HG02571 (cell line): ENCODE measurements around the gene NEU4.
"Not testable (repeated sequence)": the region's sequence is repeated elsewhere in the genome, so short reads cannot be mapped to it uniquely, and the experiment has no call there.

Experiments
- ATAC-seq: cut with Tn5 transposase; IDR thresholded peaks from one replicate; pipeline ENCODE4 v1.9.1; 2021; ENCODE audit warnings: mild to moderate bottlenecking, moderate library complexity; ENCODE audit not compliant: unreplicated experiment

Gene NEU4, protein sequence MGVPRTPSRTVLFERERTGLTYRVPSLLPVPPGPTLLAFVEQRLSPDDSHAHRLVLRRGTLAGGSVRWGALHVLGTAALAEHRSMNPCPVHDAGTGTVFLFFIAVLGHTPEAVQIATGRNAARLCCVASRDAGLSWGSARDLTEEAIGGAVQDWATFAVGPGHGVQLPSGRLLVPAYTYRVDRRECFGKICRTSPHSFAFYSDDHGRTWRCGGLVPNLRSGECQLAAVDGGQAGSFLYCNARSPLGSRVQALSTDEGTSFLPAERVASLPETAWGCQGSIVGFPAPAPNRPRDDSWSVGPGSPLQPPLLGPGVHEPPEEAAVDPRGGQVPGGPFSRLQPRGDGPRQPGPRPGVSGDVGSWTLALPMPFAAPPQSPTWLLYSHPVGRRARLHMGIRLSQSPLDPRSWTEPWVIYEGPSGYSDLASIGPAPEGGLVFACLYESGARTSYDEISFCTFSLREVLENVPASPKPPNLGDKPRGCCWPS

DNA sequence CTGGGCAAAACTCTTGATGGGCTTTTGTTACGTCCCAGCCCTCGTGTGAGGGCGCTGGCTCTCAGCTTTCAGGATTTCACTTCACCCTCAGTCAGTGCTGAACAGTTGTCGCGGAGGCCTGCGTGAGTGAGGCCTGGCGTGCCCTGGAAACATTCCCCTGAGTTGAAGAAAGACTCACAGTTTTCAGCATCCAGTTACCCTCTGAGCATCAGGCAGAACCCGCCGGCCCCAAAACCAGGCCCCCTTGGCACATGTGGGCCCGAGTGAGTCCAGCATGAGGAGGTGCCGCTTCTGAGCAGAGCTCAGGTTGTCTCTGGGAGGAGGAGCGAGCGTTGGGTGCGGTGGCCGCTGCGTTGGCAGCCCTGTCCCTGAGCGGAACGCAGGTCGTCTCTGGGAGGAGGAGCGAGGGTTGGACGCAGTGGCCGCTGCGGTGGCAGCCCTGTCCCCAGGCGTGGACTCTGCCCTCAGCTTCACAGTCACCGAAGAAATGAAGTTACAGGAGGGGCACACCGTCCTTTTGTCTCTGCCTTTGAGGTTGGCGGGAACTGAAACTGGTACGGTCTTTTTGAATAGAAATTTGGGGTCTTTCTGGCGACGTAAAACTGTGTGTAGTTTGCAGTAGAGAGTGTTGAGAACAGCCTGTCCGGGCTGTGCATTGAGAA lies at the start of gene NEU4:
Gene NEU4, plus strand, starts transcription at position 473 of the 662 bp plus-strand sequence. CDS start 5,292 bp downstream, outside the sequence.
- no peak for ATAC-seq

DNA sequence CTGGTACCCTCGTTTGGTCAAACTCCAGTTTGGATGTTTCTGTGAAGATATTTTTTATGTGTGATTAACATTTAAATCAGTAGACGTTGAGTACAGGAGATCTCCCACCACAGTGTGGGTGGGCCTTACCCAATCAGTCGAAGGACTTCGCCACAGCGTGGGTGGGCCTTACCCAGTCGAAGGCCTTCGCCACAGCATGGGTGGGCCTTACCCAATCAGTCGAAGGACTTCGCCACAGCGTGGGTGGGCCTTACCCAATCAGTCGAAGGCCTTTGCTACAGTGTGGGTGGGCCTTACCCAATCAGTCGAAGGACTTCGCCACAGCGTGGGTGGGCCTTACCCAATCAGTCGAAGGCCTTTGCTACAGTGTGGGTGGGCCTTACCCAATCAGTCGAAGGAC lies 49.1 kb upstream of the NEU4 start:
- not testable (repeated sequence) for ATAC-seq

DNA sequence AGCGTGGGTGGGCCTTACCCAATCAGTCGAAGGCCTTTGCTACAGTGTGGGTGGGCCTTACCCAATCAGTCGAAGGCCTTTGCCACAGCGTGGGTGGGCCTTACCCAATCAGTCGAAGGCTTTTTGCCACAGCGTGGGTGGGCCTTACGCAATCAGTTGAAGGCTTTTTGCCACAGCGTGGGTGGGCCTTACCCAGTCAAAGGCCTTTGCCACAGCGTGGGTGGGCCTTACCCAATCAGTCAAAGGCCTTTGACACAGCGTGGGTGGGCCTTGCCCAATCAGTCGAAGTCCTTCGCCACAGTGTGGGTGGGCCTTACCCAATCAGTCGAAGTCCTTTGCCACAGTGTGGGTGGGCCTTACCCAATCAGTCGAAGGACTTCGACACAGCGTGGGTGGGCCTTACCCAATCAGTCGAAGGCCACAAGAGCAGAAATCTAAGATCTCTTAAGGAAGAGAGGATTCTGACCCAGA lies 48.7 kb upstream of the NEU4 start:
- ATAC-seq: no peak

DNA sequence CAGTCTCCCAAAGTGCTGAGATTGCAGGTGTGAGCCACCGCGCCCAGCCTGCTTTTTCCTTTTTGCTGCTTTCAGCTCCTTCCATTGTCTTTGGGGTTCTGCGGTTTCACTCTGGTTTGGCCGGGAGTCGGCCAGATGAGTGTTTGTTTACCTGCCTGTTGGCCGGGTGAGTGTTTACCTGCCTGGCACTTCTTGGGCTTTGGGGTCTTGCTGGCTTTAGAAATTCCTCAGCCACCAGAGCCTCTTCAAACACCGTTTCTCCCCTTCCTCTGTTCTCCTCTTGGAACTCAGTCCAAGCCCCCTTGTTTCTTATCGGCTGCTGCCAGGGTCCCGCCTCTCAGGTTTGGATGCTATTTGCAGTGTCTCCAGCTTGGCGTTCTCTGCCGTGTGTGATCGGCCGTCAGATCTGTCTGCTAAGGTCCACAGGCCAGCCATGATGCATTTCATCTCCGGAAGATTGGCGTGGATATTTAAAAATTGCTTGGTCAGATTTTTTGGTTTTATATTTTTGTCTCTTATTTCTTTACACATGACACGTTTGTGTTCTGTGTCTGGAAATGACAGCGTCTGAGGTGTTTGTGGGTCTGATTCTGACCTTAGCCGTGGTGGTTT lies 46.6 kb upstream of the NEU4 start:
- no peak for ATAC-seq

DNA sequence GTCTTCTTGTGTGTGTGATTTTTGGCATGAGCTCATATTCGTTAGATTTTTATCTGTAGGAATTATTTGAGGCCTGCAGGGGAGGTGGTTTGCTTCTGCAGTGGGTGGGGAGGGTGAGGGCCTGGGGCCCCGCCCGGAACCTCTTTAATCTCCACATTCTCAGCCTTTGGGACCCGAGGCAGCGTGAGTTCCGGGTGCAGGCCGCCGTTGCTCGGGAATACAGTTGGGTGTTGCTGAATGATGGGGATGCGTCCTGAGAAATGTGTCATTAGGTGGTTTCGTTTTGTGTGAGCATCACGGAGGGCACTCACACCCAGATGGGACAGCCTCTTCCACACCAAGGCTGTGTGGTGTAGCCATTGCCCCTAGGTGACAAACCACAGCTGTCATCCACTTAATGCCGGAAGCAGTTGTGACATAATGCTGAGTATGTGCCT lies 46.0 kb upstream of the NEU4 start:
- no peak for ATAC-seq

DNA sequence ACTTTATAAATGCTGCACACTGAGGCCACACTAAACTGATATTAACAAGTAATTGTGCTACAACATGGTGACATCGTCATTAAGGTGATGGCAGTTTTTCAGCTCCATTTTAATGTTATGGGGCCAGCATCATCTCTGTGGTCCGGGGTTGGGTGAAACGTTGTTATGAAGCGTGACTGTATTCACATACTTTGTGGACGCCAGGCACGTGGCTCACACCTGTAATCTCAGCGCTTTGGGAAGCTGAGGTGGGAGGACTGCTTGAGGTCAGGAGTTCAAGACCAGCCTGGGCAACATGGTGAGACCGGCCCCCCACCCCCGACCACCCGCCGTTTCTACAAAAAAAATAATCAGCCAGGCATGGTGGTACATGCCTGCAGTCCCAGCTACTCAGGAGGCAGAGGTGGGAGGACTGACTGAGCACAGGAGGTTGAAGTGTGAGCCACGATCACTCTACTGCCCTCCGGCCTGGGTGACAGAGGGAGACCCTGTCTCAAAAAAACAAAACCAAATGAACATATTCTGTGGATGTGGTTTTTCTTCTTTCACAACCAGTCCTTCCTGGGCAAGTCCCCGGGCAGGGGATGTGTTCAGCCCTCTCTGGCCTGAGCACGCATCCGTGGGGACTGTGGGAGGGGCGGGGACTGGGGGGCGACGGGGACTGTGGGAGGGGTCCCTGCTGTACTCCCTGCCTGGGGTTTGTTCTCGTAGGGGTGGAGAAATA lies 45.3 kb upstream of the NEU4 start:
- ATAC-seq: no peak

DNA sequence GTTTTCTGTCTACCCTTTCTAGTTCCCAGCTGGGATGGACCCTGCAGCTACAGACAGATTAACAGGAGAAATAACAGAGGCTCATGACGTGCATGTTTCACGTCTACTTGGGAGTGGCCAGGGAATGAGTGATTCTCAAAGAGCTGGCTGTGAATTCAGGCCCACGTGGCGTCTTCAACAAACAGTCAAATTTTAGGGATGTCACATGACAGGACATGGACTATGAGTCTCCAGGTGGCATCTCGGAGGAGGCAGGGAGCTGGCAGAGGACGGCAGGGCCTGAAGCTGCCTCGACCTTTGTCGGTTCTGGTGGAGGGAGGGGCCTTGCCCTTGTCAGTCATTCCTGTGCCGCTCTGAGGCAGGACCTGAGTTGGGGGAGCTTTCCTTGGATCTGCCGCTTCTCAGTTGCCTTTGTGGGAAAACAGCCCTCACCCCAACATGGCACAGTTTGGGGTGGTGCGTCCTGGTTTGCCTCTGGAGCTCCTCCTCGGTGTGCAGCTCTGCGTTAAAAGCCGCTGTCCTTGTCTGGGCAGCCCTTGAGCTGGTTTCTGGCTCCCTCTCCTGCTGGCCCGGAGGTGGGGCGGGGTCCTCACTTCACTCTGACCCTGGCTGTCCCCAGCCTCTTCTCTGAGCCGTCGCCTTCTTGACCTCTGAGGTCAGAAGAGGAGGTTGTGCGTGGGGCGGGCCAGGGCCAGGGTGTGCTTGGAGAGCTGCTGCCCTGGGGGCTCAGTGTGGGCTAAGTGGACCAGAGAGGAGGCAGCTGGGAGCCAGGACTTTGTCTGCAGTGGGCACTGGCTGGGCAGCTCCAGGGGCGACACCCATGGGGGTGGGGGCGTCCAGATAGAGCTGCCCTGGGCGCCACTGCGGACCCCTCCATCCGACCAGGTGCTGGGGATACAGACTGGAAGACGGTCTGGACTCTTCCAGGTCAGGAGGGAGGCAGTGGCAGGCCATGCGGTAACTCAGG lies 44.4 kb upstream of the NEU4 start:
- no peak for ATAC-seq

DNA sequence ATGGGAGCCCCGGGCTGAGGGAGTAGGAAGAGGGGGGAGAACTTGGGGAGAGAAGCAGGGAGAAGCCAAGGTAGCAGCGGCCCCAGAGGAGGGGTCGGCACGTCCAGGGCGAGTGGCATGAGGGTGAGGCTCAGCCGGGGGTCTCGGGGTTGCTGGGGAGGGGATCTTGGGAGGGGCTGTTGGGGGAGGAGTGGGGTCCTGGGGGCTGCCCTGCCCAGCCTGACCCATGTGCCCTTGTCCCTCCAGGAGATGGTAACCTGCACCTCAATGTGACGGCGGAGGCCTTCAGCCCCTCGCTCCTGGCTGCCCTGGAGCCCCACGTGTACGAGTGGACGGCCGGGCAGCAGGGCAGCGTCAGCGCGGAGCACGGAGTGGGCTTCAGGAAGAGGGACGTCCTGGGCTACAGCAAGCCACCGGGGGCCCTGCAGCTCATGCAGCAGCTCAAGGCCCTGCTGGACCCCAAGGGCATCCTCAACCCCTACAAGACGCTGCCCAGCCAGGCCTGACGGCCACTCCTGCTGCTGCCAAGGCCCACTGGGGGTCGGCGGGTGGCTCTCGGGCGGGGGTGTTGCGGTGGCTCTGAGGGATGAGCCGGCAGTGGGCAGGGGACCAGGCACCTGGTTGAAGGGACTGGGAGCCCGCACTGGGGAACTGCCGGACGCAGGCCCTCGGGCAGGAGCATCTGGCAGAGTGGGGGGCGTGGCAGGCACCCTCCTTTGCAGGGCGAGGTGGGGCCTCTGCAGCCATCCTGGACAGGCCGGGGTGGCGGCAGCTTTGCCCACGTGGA lies 41.3 kb upstream of the NEU4 start:
- no peak for ATAC-seq

DNA sequence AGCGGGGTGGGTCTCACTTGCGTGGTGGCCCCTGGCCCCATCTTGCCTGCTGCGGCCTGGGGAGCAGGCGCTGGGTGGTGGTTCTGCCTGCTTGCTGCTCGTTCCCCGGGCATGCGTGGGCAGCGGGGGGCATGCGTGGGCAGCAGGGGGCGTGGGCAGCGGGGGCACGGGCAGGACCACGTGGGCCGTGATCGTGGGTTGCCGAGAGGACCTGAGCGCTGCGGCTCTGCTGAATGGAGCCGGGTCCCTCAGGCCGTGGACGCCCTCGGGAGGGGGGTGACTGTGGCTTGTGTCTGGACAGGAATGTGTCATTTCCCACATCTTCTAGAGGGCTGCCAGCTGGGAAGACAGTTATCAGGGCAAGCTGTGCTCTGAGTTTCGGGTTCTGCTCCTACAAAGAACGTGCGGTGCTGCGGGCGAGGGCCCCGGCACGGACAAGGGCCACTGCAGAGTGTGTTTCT lies 40.7 kb upstream of the NEU4 start:
- no peak for ATAC-seq

DNA sequence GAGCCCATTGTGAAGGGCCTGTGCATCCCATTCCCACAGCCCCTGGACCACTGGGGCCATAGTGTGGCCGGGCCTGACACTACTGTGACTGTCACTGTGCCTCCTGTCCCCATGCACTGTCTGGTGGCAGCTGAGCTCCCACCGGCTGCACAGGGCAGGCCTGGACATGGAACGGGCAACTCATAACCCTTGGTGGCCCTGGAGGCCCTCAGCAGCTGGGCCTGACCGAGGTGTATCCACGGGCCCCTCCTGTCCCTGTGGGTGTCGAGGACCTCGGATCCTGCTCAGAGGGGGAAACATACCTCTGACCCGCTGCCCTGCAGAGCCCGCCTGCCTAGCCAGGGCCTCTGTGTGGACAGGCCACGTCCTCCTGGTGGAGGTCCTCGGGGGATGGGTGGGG lies 40.1 kb upstream of the NEU4 start:
- no peak for ATAC-seq

DNA sequence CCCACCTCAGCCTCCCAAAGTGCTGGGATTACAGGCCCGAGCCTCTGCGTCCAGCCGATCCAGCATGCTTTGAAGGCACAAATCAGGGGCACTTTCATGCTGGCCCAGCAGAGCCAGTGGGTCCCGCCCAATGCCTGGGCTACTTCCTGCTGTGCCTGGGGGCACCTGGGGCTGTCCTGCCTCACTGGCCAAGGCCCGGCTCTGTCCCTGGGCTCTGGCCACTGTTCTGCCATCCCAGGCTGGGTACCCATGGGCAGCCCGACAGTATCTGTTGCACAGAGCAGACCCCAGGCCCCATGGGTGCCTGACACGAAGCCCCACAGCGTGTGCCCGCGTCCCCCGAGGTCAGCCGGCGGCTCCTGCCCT lies 39.2 kb upstream of the NEU4 start:
- ATAC-seq: no peak

DNA sequence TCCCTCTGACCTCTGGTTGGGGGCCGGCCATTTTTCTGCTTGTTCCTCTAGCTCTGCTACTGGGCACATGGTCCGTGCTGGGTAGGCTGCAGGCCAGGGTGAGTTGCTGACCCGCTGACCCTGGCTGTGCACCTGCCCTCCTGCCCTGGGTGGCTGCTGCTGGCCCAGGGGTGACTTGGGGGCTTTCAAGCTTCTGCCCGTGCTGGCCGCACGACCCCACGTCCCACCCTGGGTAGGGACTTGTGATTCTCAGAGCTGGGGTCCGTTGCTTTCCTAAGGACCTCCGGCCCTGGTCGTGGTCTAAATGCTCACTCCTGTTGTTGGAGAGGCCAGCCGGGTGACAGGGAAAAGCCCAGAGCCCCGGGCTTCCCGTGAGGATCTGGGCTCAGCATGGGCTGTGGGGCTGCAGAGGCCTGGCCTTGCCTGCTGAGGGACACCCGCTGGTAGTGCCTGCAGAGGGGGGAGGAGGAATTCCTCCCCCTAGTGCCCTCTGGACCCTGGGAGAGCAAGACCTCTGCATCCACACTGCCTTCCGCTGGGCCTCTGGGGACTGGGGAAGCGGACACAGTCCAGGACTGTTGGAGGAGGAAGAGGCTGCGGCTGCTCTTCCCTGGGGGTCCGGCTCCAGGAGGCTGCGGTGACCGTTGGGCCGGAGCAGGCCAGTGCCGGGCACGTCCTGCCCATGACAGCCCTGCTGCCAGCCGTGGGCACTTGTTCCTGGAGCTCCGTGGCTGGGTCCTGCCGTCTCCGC lies 38.6 kb upstream of the NEU4 start:
- ATAC-seq: no peak

DNA sequence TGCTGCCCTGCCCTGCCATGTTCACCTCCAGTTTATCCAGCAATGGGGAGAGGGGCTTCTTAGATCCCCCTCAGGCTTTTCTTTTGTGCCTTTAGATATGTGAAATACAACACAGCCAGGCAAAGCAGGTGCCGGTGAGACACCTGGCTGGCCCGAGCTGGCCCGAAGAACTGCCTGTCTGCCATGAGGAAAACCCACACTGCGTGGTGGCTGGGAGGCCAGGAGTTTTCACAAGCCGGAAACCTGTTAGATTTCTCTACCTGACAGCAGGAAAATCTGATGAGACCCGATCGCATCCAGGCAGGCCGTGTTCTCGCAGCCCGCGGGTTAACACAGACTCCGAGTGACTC lies 38.1 kb upstream of the NEU4 start:
- no peak for ATAC-seq

DNA sequence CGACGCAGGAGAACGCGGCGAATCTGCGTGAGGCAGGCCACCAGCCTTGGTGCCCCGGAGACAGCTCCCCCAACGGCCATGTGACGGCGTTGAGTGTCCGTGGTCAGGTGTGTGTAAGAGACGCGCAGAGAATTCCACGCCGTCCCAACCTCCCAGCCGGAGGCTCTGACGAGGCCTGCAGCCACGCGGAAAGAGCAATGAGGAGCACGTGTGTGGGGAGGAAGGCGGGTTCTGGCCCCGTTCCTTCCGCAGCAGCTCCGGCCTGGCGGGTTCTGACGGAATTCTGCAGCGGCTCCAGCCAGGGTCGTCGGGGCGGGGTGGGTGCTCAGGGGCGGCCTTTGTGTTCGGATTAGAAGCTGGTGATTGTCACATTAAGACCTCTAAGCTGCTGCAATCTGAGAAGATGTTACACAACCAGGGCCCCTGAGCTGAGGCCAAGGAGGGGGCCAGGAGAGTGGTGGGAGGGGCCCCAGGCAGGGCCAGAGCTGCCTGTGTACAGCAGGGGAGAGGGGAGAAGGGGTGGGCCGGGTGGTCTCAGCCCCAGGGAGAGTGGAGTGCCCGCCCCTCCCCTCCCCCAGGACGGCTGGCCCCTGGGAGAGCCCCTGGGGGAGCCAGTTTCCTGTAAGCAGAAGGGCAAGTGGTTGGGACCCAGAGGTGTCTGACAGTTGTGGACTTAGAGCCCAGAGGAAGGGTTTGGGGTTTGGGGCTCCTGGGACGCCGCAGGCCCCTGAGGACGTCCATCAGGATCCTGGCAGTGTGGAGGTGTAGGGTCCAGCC lies 37.5 kb upstream of the NEU4 start:
- ATAC-seq: no peak

DNA sequence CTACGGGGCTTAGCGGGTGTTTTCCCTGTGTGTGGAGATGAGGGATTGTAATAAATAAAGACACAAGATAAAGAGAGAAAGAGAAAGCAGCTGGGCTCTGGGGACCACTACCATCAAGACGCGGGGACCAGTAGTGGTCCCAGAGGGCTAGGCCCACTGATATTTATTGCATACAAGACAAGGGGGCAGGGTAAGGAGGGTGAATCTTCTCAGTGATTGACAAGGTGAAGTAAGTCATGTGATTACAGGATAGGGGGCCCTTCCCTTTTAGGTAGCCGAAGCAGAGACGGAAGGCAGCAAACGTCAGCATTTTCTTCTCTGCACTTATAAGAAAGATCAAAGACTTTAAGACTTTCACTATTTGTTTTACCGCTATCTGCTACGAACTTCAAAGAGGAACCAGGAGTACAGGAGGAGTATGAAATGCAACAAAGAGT lies 36.9 kb upstream of the NEU4 start:
- no peak for ATAC-seq

DNA sequence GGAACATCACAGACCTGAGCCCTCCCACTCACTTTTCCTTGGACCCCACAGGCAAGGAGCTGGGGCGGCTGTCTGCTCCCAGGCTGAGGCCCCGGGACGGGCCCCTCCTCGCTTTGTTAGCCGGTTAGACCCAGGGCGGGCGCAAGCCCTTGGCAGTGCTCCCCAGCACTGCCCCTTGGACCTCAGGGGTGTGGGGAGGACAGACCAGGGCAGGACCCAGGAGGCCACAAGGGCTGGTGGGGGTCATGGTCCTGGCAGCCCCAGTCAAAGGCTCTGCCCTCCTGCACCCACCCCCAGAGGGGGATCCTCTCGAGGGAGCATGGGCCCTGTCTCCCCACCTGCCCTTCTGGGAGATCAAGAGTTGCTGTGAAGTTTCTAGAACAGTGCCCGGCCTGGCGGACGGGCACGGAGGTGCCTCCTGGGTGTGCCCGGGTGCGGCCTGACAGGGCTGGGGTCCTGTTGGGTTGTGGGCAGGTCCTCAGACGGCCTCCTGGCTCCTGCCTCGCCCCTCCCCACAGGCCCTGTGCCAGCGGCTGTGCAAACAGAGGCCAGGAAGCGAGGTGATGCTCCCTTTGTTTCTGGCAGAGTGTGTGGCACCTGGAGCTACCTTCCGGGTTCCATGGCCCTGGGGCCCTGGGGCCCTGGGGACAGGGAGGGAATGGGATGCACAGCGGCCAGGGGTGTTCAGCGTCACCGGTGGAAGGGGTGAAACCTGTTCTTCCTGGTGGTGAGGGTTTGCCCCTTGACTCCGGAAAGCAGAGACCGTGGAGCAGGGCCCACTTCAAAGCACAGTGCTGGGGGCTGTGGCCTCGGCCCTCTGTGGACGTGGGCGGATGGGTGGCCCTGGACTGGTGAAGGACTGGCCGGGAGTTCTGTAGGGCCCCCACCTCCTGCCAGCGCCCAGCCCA lies 35.2 kb upstream of the NEU4 start:
- ATAC-seq: no peak
